GM12874 (cell line): ENCODE measurements around the gene PLD6.

Experiments used
- CTCF ChIP-seq: IDR thresholded peaks from 2 replicates; pipeline ENCODE4 v1.5.1; 2011; ENCODE audit warnings: low read depth, mild to moderate bottlenecking, control low read depth, low read length, moderate library complexity; ENCODE audit not compliant: insufficient read depth

Gene PLD6

GRCh38 chr17:17214646-17215436 lies 8.7 kb upstream of the PLD6 start:
- no peak for TF ChIP-seq CTCF

- TF ChIP-seq CTCF, result no peak
Measured at GRCh38 chr17:17213775-17214174, 7.6 kb upstream of the PLD6 start.

GRCh38 chr17:17207998-17208397 lies 1.9 kb upstream of the PLD6 start:
- TF ChIP-seq CTCF, result no peak

GRCh38 chr17:17206913-17207335 lies 791 bp upstream of the PLD6 start:
- no peak for TF ChIP-seq CTCF

- TF ChIP-seq CTCF, result no peak
Measured at GRCh38 chr17:17205368-17206123, 587 bp downstream of the PLD6 start.

- no peak for TF ChIP-seq CTCF
Measured at GRCh38 chr17:17204635-17205231, 1.4 kb downstream of the PLD6 start.

GRCh38 chr17:17204041-17204591 lies 2.0 kb downstream of the PLD6 start:
- no peak for TF ChIP-seq CTCF
